Brain microvascular endothelial cell (primary cell): ENCODE data around the gene TENM3.

Source experiments
- DNase-seq: peaks from one replicate; pipeline ENCODE4 v3.0.0-alpha.2; 2020
- H3K27ac ChIP-seq: fragments of 250-450 bp; sonication (Bioruptor Pico); 2 replicates; pipeline ENCODE4 v1.5.1; 2020; ENCODE audit warnings: mild to moderate bottlenecking, moderate library complexity
- H3K27me3 ChIP-seq: fragments of 250-450 bp; sonication (Bioruptor Pico); replicated peaks from 2 replicates; pipeline ENCODE4 v1.5.1; 2020; ENCODE audit warnings: mild to moderate bottlenecking
- H3K36me3 ChIP-seq: fragments of 250-450 bp; sonication (Bioruptor Pico); replicated peaks from 2 replicates; pipeline ENCODE4 v1.5.1; 2020; ENCODE audit warnings: mild to moderate bottlenecking
- H3K4me3 ChIP-seq: 2 replicates; pipeline ENCODE4 v1.5.1; 2011; ENCODE audit warnings: low read depth, mild to moderate bottlenecking, control low read depth, low read length, moderate library complexity
- in situ Hi-C: cut with HindIII; loops from 2 replicates; pipeline ENCODE4 v1.10.0; 2017; ENCODE audit warnings: low sequenced_read_pairs, low pct_ligation_motif_present
- TF ChIP-seq, protein P1 (sequence below): IDR thresholded peaks from 2 replicates; pipeline ENCODE4 v1.5.1; 2011; ENCODE audit warnings: low read depth, mild to moderate bottlenecking, moderate library complexity, low read length, control low read depth, inconsistent platforms; ENCODE audit errors: missing control alignments

The TENM3 gene

DNA sequence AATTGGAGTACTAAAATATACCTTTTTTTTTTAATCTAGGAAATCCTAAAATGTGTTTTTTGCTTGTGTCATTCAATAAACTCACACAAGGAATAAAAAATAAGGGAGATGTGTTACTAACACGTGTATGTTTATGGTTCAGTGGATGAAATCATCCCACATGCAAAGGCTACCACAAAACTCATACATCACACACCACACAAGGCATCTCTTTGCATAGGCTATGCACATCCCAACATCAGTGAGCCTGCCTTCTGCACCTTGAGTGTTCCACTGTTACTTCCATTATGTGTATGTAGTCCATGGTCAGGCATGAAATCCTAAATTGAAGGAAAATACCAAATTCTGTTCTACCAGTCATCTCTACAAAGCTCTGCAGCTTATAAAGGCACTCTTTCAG, 460.9 kb downstream of the TENM3 start:
- Histone ChIP-seq H3K4me3 (no peak overlapping the region), H3K27ac (no peak overlapping the region), H3K27me3 (no peaks in the 10 kb centered on the region), H3K36me3 (no peaks in the 10 kb centered on the region)
- TF ChIP-seq, protein P1, sequence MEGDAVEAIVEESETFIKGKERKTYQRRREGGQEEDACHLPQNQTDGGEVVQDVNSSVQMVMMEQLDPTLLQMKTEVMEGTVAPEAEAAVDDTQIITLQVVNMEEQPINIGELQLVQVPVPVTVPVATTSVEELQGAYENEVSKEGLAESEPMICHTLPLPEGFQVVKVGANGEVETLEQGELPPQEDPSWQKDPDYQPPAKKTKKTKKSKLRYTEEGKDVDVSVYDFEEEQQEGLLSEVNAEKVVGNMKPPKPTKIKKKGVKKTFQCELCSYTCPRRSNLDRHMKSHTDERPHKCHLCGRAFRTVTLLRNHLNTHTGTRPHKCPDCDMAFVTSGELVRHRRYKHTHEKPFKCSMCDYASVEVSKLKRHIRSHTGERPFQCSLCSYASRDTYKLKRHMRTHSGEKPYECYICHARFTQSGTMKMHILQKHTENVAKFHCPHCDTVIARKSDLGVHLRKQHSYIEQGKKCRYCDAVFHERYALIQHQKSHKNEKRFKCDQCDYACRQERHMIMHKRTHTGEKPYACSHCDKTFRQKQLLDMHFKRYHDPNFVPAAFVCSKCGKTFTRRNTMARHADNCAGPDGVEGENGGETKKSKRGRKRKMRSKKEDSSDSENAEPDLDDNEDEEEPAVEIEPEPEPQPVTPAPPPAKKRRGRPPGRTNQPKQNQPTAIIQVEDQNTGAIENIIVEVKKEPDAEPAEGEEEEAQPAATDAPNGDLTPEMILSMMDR, result no peak
- DNase-seq, result no peak
- in situ Hi-C loops, result no loop called here

DNA sequence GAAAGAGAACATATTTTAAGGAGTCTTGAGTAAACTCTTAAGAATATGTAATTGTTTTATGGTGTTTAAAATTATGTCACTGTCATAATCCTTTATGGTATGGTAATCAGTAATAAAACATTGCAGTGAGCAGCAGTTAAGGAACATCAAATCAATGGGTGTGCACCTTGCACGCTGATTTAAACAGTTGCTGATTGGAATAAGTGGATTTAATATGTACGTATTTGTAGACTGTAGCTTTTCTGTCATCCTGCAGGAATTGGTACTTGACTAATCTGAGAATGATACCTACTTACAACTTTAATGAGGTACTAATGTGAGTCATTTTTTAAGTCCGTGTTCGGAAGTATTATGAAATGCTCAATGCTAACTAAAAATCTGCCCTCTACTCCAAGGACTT, 461.7 kb downstream of the TENM3 start:
- DNase-seq, result no peak
- TF ChIP-seq, protein P1, result no peak
- H3K36me3 ChIP-seq, result no peaks in the 10 kb centered on the region
- in situ Hi-C loops, result no loop called here
- no peak overlapping the region for H3K27ac ChIP-seq
- H3K4me3 ChIP-seq, result no peak overlapping the region
- H3K27me3 ChIP-seq, result no peaks in the 10 kb centered on the region

DNA sequence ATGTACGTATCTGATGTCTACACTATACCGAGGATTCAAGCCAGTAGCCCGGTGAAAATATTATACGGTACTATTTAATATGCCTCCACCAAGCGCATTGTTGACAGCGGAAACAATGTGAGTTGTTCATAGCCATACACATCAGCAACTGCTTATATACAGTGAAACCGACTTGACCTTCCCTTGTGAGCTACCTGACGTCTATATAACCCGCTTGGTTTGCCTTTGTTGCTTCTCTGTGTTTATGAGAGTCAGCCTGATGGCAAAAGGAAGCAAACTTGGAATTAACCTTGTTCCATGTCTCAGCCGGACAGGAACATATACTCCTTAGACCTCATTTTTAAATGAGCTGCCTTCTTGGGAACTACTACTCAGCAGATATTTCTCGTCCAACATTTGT, 462.2 kb downstream of the TENM3 start:
- Histone ChIP-seq H3K36me3 (no peaks in the 10 kb centered on the region), H3K27me3 (no peaks in the 10 kb centered on the region), H3K27ac (no peak overlapping the region), H3K4me3 (no peak overlapping the region)
- DNase-seq, result no peak
- in situ Hi-C loops, result no loop called here
- TF ChIP-seq, protein P1, result no peak

- in situ Hi-C loops, result no loop called here
- DNase-seq, result no peak
- no peaks in the 10 kb centered on the region for H3K27me3 ChIP-seq
- H3K36me3 ChIP-seq, result no peaks in the 10 kb centered on the region
- no peak overlapping the region for H3K27ac ChIP-seq
- TF ChIP-seq, protein P1, result no peak
- H3K4me3 ChIP-seq, result no peak overlapping the region
These were observed 468.0 kb downstream of the TENM3 start for GRCh38 chr4:182711211-182711610.

DNA sequence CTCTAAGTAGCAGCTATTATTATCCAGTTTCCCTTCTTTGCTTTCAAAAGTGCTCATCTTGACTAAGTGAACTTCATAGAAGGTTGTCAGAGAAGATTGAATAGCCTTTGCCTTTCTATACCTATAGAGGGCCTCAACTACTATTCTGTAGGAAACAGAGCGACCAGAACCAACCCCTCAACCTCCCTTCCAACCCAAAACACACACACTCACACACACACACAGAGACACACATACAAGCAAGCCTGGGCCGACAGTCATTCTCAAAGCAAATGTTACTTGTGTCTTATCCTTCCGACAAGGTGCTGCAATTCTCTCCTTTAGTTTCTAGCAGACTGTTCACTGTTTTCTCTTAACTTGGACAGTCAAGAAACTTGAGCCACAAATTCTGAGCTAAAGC, 472.3 kb downstream of the TENM3 start:
- TF ChIP-seq, protein P1, result no peak
- Histone ChIP-seq H3K27me3 (no peaks in the 10 kb centered on the region), H3K27ac (no peak overlapping the region), H3K4me3 (no peak overlapping the region), H3K36me3 (no peaks in the 10 kb centered on the region)
- in situ Hi-C loops, result no loop called here
- no peak for DNase-seq

DNA sequence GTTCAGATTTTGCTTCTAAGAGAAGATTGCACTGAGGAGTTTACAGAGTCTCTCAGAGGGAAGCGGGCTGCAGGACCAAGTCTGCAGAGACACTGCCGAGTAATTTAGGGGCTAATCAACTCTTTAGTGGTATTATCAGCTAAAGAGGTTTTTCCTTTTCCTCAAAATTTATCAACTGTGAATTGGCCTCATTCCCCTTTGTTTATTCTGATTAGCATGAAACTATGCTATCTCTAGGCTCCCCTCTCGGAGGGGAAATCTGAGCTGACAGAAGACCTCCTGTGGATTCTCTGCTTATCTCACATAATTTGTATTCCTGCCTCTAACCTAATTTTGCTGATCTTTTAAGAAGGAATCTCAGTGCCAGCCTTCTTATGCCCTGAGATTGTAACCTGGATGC, 473.0 kb downstream of the TENM3 start:
- Histone ChIP-seq H3K36me3 (no peaks in the 10 kb centered on the region), H3K27me3 (no peaks in the 10 kb centered on the region), H3K4me3 (no peak overlapping the region), H3K27ac (no peak overlapping the region)
- in situ Hi-C loops, result no loop called here
- no peak for DNase-seq
- TF ChIP-seq, protein P1, result no peak
